Measurements from ENCODE around the gene CHAMP1. TPM values are rescaled to one million over a fixed set of nuclear protein-coding genes. Genes with fewer than 3 reads are reported as not detected.

The CHAMP1 gene
- polyA plus RNA-seq, 1 donor from 2014 or later = 13.0 TPM

DNA sequence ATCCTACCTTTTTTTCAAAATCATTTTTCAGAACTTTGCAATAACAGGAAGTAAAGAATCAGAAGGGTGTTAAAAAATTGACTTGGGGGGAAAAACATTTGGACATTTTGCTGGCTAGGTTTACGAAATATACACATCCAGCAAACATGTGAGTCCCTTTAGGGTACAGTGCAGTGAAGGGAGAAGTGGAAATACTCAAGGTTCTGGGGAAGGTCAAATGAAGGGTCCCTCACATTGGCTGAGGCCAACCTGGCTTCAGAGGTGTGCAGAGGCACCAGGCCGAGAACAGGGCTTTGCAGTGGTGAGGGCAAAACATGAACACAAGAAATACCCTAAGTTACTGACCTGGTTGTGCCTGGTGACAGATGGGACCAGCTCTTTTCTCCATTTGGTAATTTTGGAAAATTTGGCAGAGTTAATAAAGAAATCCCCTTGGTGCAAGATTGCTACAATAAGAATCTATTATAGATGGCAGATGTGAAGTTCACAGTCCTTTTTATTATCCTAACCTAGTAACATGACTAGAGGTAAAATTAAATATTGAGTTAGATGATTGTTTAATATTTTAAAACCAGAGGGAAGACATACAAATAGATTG lies 34.4 kb upstream of the CHAMP1 start:
- Histone ChIP-seq H3K9ac (ENCODE audit: low read length) (no peak overlapping the region), H3K4me3 (ENCODE audit: low read length) (no peak overlapping the region), H3K36me3 (ENCODE audit: insufficient read depth, low read length) (no peaks in the 10 kb centered on the region), H3K79me2 (replicated peaks; ENCODE audit: insufficient read depth, low read length) (peaks cover 25% of the 10 kb centered on the region), H3K27me3 (ENCODE audit: insufficient read depth, low read depth, low read length) (no peaks in the 10 kb centered on the region), H3K9me2 (ENCODE audit: insufficient read depth, low read length) (no peaks in the 10 kb centered on the region), H3F3A (ENCODE audit: insufficient read depth, low read length, poor library complexity, severe bottlenecking) (peaks cover 10% of the 10 kb centered on the region), H3K9me3 (ENCODE audit: low read length) (no peaks in the 10 kb centered on the region), H4K20me1 (ENCODE audit: insufficient read depth) (no peaks in the 10 kb centered on the region), H2AFZ (ENCODE audit: low read depth, low read length) (no peak overlapping the region), H3K27ac (ENCODE audit: low read length) (no peak overlapping the region), H3K4me2 (ENCODE audit: low read length) (no peak overlapping the region)
- TF ChIP-seq SMC3 (conservative IDR thresholded peaks at IDR 0.05; ENCODE audit: poor library complexity) (no peak), EP300 (conservative IDR thresholded peaks at IDR 0.05; ENCODE audit: poor library complexity, severe bottlenecking) (no peak), REST (IDR thresholded peaks at IDR 0.05; ENCODE audit: borderline replicate concordance) (no peak), EZH2 (IDR thresholded peaks at IDR 0.05; ENCODE audit: borderline replicate concordance, insufficient read depth, low read length, poor library complexity, severe bottlenecking) (no peak), TAF1 (IDR thresholded peaks at IDR 0.05; ENCODE audit: low read depth) (no peak), CTCF (IDR thresholded peaks at IDR 0.05; ENCODE audit: poor library complexity, severe bottlenecking) (no peak), MXI1 (conservative IDR thresholded peaks at IDR 0.05; ENCODE audit: poor library complexity, severe bottlenecking) (no peak), RAD21 (conservative IDR thresholded peaks at IDR 0.05) (no peak), POLR2AphosphoS5 (IDR thresholded peaks at IDR 0.05) (no peak)

DNA sequence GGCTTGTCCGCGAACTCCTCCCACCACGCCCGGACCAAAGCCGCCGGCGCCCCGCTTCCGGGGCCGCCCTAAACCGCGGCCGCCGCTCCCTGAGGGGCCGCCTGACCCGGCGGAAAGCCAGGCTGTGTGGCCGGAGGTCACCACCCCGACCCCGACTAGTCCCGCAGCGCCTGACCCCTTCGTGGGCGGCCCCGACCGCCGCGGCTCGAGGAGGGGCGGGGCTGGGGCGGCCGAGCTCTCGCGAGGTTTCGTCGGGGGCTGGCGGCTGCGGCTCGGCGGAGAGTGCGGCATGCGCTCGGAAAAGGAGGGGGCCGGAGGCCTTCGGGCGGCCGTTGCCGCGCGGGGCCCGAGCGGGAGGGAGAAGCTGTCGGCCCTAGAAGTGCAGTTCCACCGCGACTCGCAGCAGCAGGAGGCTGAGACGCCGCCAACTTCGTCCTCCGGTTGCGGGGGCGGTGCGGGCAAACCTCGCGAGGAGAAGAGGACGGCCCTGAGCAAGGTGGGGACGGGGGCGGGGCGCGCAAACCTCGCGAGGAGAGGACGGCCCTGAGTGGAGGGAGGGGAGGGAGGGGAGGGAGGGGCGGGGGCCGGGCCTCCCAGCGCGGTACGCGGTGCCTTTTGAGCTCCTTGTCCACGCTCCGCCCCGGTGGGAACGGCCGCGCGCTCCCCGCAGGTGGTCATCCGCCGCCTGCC lies 32.8 kb upstream of the CHAMP1 start, which contains the start of gene UPF3A:
UPF3A (plus strand) TSS at position 251 of the 690 bp plus-strand sequence; CDS start at position 290, 39 bp downstream.
- peaks cover 10% of the 10 kb centered on the region for H3F3A ChIP-seq (ENCODE audit: insufficient read depth, low read length, poor library complexity, severe bottlenecking)
- peak within 1 kb of the TSS; percentile 95 for H3K4me3 ChIP-seq (ENCODE audit: low read length)
- H3K27ac ChIP-seq (ENCODE audit: low read length) = peak within 1 kb of the TSS; percentile 97
- peak within 1 kb of the TSS; percentile 96 for H2AFZ ChIP-seq (ENCODE audit: low read depth, low read length)
- no peaks in the 10 kb centered on the region for H3K36me3 ChIP-seq (ENCODE audit: insufficient read depth, low read length)
- no peaks in the 10 kb centered on the region for H3K9me3 ChIP-seq (ENCODE audit: low read length)
- TF ChIP-seq CTCF (IDR thresholded peaks at IDR 0.05; ENCODE audit: poor library complexity, severe bottlenecking) (no peak), POLR2AphosphoS5 (IDR thresholded peaks at IDR 0.05) (peak; percentile 75), MXI1 (conservative IDR thresholded peaks at IDR 0.05; ENCODE audit: poor library complexity, severe bottlenecking) (peak; percentile 31)
- no peaks in the 10 kb centered on the region for H3K9me2 ChIP-seq (ENCODE audit: insufficient read depth, low read length)
- peaks cover 25% of the 10 kb centered on the region for H3K79me2 ChIP-seq (replicated peaks; ENCODE audit: insufficient read depth, low read length)
- H3K4me2 ChIP-seq (ENCODE audit: low read length) = peak within 1 kb of the TSS; percentile 87
- no peaks in the 10 kb centered on the region for H4K20me1 ChIP-seq (ENCODE audit: insufficient read depth)
- no peaks in the 10 kb centered on the region for H3K27me3 ChIP-seq (ENCODE audit: insufficient read depth, low read depth, low read length)
- peak within 1 kb of the TSS; percentile 91 for H3K9ac ChIP-seq (ENCODE audit: low read length)

All from neural cell (in vitro differentiated cells).